Occipital lobe (tissue), 2 donors: ENCODE data around the gene TMEM184C. TPM values are rescaled to one million over a fixed set of nuclear protein-coding genes. Genes with fewer than 3 reads are reported as not detected.
A peak's percentile ranks its signal among the peaks of the same experiment; 100 is the strongest.

Experiments used
- DNase-seq: peaks from one replicate; lab custom pipeline; 2025; lab: John Stamatoyannopoulos, UW
- total RNA-seq: library from RNA; depleted of rRNA; stranded (reverse); fragments of >200 nt; gene quantifications from one replicate; pipeline ENCODE4 v1.2.3, GENCODE V29; 2014

TMEM184C gene
- total RNA-seq, 1 donor from 2014 or later, result 57.2 TPM

GRCh38 chr4:147648656-147649055 is 31.5 kb downstream of the TMEM184C start:
- DNase-seq, result no peak

- no peak for DNase-seq
Measured at GRCh38 chr4:147651563-147651962, 34.4 kb downstream of the TMEM184C start.

- DNase-seq, result no peak
Measured at GRCh38 chr4:147655639-147656038, 38.4 kb downstream of the TMEM184C start.

- DNase-seq, result no peak
Measured at GRCh38 chr4:147658501-147658900, 41.3 kb downstream of the TMEM184C start.

- no peak for DNase-seq
Measured at GRCh38 chr4:147674073-147674472, 56.9 kb downstream of the TMEM184C start.

- no peak for DNase-seq
Measured at GRCh38 chr4:147674496-147674895, 57.3 kb downstream of the TMEM184C start.

GRCh38 chr4:147678106-147678505 is 60.9 kb downstream of the TMEM184C start:
- DNase-seq, result no peak

GRCh38 chr4:147678796-147679549 is 61.8 kb downstream of the TMEM184C start:
- no peak for DNase-seq

- no peak for DNase-seq
Measured at GRCh38 chr4:147682755-147683154, 65.6 kb downstream of the TMEM184C start.

GRCh38 chr4:147683188-147683591 is 66.0 kb downstream of the TMEM184C start:
- no peak for DNase-seq

GRCh38 chr4:147683717-147684700 is 66.8 kb downstream of the TMEM184C start, which contains the start of gene PRMT9:
Gene PRMT9 (minus strand): TSS chr4:147684163. CDS start chr4:147683987, 176 bp downstream.
- DNase-seq, result peak; percentile 84

- DNase-seq, result no peak
Measured at GRCh38 chr4:147689067-147689466, 71.9 kb downstream of the TMEM184C start.

GRCh38 chr4:147691820-147692219 is 74.6 kb downstream of the TMEM184C start:
- no peak for DNase-seq

GRCh38 chr4:147693218-147693617 is 76.0 kb downstream of the TMEM184C start:
- no peak for DNase-seq

GRCh38 chr4:147696866-147697265 is 79.7 kb downstream of the TMEM184C start:
- no peak for DNase-seq

GRCh38 chr4:147704846-147705245 is 87.6 kb downstream of the TMEM184C start:
- DNase-seq, result no peak

- no peak for DNase-seq
Measured at GRCh38 chr4:147707892-147708672, 90.9 kb downstream of the TMEM184C start.

GRCh38 chr4:147709999-147710398 is 92.8 kb downstream of the TMEM184C start:
- DNase-seq, result no peak

GRCh38 chr4:147714575-147715401 is 97.6 kb downstream of the TMEM184C start:
- no peak for DNase-seq

GRCh38 chr4:147717878-147718277 is 100.7 kb downstream of the TMEM184C start:
- DNase-seq, result no peak
